Measurements from ENCODE around the gene SNX11. TPM values are rescaled to one million over a fixed set of nuclear protein-coding genes. Genes with fewer than 3 reads are reported as not detected.

Gene SNX11
- total RNA-seq, 1 donor = 20.6 TPM

DNA sequence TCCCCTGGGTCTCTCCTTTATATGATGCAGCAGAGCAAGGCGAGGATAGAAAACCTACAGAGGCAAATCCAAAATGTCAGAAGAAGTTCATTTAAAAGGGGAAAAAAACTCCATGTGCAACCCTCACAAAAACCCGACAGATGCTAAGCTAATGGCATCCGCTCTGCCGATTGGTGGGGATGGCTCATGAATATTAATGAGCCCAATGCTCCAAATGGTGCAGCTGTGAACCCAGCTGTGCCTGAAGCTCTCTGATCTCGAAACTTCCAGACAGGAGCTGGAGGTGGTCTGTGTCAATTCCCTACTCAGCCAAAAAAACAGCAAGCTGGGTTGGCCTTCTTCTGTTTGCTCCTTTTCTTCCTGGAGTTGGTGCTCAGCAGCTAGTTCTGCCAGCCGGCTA lies 15.5 kb downstream of the SNX11 start:
- H3K4me3 ChIP-seq (ENCODE audit: insufficient read depth, low read length) = no peak overlapping the region

DNA sequence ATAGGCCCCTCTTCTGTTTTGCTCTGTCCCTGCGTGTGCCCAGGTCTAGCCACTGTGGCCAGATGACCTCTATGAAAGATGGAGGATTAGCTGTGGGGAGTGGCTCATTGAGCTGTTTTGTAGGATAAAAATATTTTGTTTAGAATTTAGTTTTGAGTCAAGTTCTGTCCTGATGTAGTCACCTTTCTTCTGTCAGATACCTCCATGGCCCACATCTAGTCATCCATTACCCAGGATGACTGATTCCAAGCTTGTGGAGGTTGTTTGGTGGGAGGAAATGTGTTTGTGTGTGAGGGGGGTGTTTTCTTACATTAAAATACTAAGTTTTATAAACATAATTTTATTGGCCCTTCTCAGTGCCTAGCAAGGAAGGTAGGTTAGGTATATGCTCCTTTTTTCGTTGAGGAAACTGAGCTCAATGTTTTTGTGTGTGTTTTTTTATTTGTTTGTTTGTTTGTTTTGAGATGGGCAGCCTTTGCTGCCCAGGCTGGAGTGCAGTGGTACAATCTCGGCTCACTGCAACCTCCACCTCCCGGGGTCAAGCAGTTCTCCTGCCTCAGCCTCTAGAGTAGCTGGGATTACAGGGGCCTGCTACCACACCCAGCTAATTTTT lies 16.3 kb downstream of the SNX11 start:
- no peaks in the 10 kb centered on the region for H4K20me1 ChIP-seq (ENCODE audit: insufficient read depth, low read length)
- DNase-seq (ENCODE audit: insufficient read length, low spot score, missing footprints) = no peak
- H3K4me2 ChIP-seq (ENCODE audit: insufficient read depth, low read length) = no peak overlapping the region
- H3K27me3 ChIP-seq (ENCODE audit: insufficient read depth, low read length) = no peaks in the 10 kb centered on the region
- no peak overlapping the region for H2AFZ ChIP-seq (ENCODE audit: low read length)
- peaks cover 36% of the 10 kb centered on the region for H3K36me3 ChIP-seq (ENCODE audit: insufficient read depth, low read length)
- H3K4me1 ChIP-seq (ENCODE audit: insufficient read depth, low read length) = peaks cover 9% of the 10 kb centered on the region
- H3K9me3 ChIP-seq (ENCODE audit: low read depth, low read length) = no peaks in the 10 kb centered on the region
- H3K27ac ChIP-seq (ENCODE audit: low read depth, low read length) = no peak overlapping the region
- H3K79me2 ChIP-seq (ENCODE audit: insufficient read depth, low read length) = no peaks in the 10 kb centered on the region
- TF ChIP-seq, protein P1, sequence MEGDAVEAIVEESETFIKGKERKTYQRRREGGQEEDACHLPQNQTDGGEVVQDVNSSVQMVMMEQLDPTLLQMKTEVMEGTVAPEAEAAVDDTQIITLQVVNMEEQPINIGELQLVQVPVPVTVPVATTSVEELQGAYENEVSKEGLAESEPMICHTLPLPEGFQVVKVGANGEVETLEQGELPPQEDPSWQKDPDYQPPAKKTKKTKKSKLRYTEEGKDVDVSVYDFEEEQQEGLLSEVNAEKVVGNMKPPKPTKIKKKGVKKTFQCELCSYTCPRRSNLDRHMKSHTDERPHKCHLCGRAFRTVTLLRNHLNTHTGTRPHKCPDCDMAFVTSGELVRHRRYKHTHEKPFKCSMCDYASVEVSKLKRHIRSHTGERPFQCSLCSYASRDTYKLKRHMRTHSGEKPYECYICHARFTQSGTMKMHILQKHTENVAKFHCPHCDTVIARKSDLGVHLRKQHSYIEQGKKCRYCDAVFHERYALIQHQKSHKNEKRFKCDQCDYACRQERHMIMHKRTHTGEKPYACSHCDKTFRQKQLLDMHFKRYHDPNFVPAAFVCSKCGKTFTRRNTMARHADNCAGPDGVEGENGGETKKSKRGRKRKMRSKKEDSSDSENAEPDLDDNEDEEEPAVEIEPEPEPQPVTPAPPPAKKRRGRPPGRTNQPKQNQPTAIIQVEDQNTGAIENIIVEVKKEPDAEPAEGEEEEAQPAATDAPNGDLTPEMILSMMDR (IDR thresholded peaks at IDR 0.05; ENCODE audit: extremely low read depth, low read depth, low read length) = no peak
- no peak overlapping the region for H3K4me3 ChIP-seq (ENCODE audit: insufficient read depth, low read length)

More for the DNA sequence above, 15.5 kb downstream of the SNX11 start:
- Histone ChIP-seq H3K79me2 (ENCODE audit: insufficient read depth, low read length) (no peaks in the 10 kb centered on the region), H3K36me3 (ENCODE audit: insufficient read depth, low read length) (peaks cover 42% of the 10 kb centered on the region), H3K4me2 (ENCODE audit: insufficient read depth, low read length) (no peak overlapping the region), H3K4me1 (ENCODE audit: insufficient read depth, low read length) (peaks cover 9% of the 10 kb centered on the region), H3K27ac (ENCODE audit: low read depth, low read length) (no peak overlapping the region), H3K27me3 (ENCODE audit: insufficient read depth, low read length) (no peaks in the 10 kb centered on the region), H3K9me3 (ENCODE audit: low read depth, low read length) (no peaks in the 10 kb centered on the region), H4K20me1 (ENCODE audit: insufficient read depth, low read length) (no peaks in the 10 kb centered on the region), H2AFZ (ENCODE audit: low read length) (no peak overlapping the region)
- no peak for DNase-seq (ENCODE audit: insufficient read length, low spot score, missing footprints)
- TF ChIP-seq, protein P1 (IDR thresholded peaks at IDR 0.05; ENCODE audit: extremely low read depth, low read depth, low read length) = no peak

DNA sequence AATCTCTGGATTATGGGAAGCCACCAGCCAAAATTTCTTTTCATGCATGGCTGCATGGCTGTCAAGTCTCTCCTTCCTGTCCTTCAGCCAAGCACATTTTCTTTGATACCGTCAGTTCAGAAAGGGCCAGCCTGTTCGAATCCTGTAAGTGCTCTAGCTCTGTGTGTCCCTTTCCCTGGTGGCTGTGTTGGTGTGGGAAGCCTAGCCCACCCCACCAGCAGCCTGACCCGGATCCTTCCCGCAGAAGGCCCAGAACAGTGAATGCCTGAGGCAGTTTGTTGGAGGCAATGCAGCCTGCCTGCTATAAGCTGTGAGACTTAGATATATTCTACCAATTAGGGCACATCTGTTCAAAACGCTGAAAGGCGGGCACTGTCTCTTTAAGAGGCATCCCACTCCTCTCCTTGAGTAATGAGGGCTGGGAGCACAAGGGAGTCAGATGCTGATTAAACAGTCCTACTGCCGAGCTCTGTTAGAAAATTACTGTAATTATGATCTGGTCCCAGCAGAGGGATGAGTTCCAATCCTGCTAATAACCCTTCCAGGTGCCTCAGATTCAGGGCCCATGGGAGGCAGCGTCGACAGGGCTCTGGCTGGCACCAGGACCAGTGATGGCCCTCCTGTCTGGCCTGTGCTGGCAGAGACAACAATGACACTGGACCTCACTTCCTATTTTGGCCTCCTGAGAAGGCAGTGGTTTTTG lies 18.4 kb downstream of the SNX11 start:
- no peak overlapping the region for H3K4me2 ChIP-seq (ENCODE audit: insufficient read depth, low read length)
- H3K4me3 ChIP-seq (ENCODE audit: insufficient read depth, low read length) = no peak overlapping the region
- H3K9me3 ChIP-seq (ENCODE audit: low read depth, low read length) = no peaks in the 10 kb centered on the region
- TF ChIP-seq, protein P1 (IDR thresholded peaks at IDR 0.05; ENCODE audit: extremely low read depth, low read depth, low read length) = no peak
- H3K79me2 ChIP-seq (ENCODE audit: insufficient read depth, low read length) = no peaks in the 10 kb centered on the region
- no peaks in the 10 kb centered on the region for H4K20me1 ChIP-seq (ENCODE audit: insufficient read depth, low read length)
- peaks cover 9% of the 10 kb centered on the region for H3K4me1 ChIP-seq (ENCODE audit: insufficient read depth, low read length)
- H3K27me3 ChIP-seq (ENCODE audit: insufficient read depth, low read length) = no peaks in the 10 kb centered on the region
- no peak overlapping the region for H3K27ac ChIP-seq (ENCODE audit: low read depth, low read length)
- no peak overlapping the region for H2AFZ ChIP-seq (ENCODE audit: low read length)
- no peak for DNase-seq (ENCODE audit: insufficient read length, low spot score, missing footprints)
- H3K36me3 ChIP-seq (ENCODE audit: insufficient read depth, low read length) = peaks cover 28% of the 10 kb centered on the region

DNA sequence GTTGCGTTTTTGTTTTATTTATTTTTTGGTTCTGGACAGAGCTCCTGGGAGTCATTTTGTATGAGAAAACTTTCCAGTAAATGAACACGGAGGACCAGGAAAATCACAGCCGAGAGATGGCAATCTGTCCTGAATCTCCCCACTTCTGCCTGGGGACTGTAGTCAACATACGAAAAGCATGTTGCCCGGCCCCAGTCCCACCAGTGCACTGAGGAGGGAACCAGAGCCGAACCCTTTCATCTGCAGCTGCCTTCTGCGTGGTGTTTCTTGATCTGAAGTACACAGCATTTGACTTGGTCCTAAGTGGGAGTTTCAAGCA lies 18.9 kb downstream of the SNX11 start:
- peaks cover 23% of the 10 kb centered on the region for H3K36me3 ChIP-seq (ENCODE audit: insufficient read depth, low read length)
- H3K9me3 ChIP-seq (ENCODE audit: low read depth, low read length) = no peaks in the 10 kb centered on the region
- TF ChIP-seq, protein P1 (IDR thresholded peaks at IDR 0.05; ENCODE audit: extremely low read depth, low read depth, low read length) = no peak
- H3K27ac ChIP-seq (ENCODE audit: low read depth, low read length) = no peak overlapping the region
- H3K79me2 ChIP-seq (ENCODE audit: insufficient read depth, low read length) = no peaks in the 10 kb centered on the region
- peaks cover 9% of the 10 kb centered on the region for H3K4me1 ChIP-seq (ENCODE audit: insufficient read depth, low read length)
- H3K4me2 ChIP-seq (ENCODE audit: insufficient read depth, low read length) = no peak overlapping the region
- H3K4me3 ChIP-seq (ENCODE audit: insufficient read depth, low read length) = no peak overlapping the region
- H4K20me1 ChIP-seq (ENCODE audit: insufficient read depth, low read length) = no peaks in the 10 kb centered on the region
- H2AFZ ChIP-seq (ENCODE audit: low read length) = no peak overlapping the region
- no peaks in the 10 kb centered on the region for H3K27me3 ChIP-seq (ENCODE audit: insufficient read depth, low read length)
- no peak for DNase-seq (ENCODE audit: insufficient read length, low spot score, missing footprints)

Measured in osteoblast (primary cell).